ENCODE measurements around the gene GAL. TPM values are rescaled to one million over a fixed set of nuclear protein-coding genes. Genes with fewer than 3 reads are reported as not detected.

GAL gene
- total and polyA plus RNA-seq, 9 donors = 0.38 to 1.4 (median 0.53) TPM

GRCh38 chr11:68678031-68678441 lies 6.3 kb upstream of the GAL start:
- peaks cover 11% of the 10 kb centered on the region for H3K27me3 ChIP-seq (ENCODE audit: control insufficient read depth, insufficient read depth, low read length)
- H3K4me1 ChIP-seq (ENCODE audit: control insufficient read depth, insufficient read depth, low read length) = peaks cover 7% of the 10 kb centered on the region
- no peak for DNase-seq
- 83% methylated on average over 7 of the region's 15 CpGs for WGBS (ENCODE audit: insufficient coverage)
- H3K27ac ChIP-seq (ENCODE audit: low read length) = no peak overlapping the region
- H3K9me3 ChIP-seq (replicated peaks; ENCODE audit: control insufficient read depth, low read depth, low read length) = peaks cover 7% of the 10 kb centered on the region
- no peaks in the 10 kb centered on the region for H3K36me3 ChIP-seq (ENCODE audit: control insufficient read depth, insufficient read depth, low read length)
- H3K4me3 ChIP-seq (ENCODE audit: low read length) = no peak overlapping the region

DNA sequence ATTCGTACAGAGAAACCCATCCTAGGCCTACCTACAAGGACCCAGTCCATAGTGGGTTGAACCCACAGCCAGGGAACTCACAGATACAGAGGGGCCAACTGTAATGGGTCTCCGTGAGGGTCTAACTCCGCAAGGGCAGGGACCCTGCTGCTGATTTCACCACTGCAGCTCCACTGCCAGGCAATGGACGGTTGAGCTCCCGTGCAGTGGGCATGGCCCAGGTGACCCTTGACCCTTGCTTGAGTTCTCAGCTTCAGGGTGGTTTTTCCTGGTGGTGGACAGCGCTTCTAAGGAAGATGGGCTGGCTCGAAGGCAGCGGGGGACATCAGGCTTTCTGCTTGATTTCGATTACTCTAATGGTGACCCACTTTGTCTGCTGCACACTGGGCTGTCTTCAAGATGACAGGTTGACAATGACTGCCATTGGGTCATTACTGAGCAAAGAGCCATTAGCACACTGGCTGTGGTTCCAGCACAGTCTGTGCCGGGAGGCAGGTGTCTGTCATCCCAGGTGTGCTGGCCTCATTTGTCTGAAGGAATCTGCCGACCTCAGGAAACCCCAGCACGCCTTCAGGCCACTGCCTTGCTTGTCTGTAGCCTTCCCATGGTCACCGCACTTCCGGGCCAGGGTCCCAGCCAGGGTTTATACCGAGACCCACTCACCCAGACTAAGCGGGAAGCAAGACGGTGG lies 3.7 kb upstream of the GAL start:
- no peak overlapping the region for H3K4me3 ChIP-seq (ENCODE audit: low read length)
- no peak overlapping the region for H3K27ac ChIP-seq (ENCODE audit: low read length)
- H3K9me3 ChIP-seq (replicated peaks; ENCODE audit: control insufficient read depth, low read depth, low read length) = no peaks in the 10 kb centered on the region
- WGBS (ENCODE audit: insufficient coverage) = 78% methylated on average over 13 of the region's 17 CpGs
- H3K4me1 ChIP-seq (ENCODE audit: control insufficient read depth, insufficient read depth, low read length) = peaks cover 19% of the 10 kb centered on the region
- no peak for DNase-seq
- peaks cover 36% of the 10 kb centered on the region for H3K27me3 ChIP-seq (ENCODE audit: control insufficient read depth, insufficient read depth, low read length)
- H3K36me3 ChIP-seq (ENCODE audit: control insufficient read depth, insufficient read depth, low read length) = no peaks in the 10 kb centered on the region

DNA sequence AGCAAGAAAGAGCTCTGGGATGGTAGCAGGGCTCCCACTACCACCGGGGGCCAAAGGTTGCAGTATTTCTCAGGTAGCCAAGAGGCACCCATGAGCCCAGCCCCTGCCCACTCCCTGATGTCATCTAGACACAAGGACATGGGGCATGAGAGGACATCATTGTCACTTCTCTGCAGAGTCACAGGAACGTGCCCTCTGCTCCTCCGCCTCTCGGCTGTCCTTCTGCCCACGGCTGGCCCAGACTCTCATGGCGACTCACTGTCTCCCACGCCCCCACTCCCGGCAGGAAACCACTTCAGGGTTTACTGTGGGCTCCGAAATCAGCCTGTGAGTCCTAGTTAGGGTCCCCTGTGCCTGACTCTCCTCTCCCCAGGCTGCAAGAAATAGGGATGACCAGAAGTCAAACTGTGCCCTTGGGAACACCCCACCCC lies 1.8 kb upstream of the GAL start:
- no peak for DNase-seq
- Histone ChIP-seq H3K4me3 (ENCODE audit: low read length) (no peak overlapping the region), H3K27me3 (ENCODE audit: control insufficient read depth, insufficient read depth, low read length) (peaks cover 50% of the 10 kb centered on the region), H3K27ac (ENCODE audit: low read length) (no peak overlapping the region), H3K9me3 (replicated peaks; ENCODE audit: control insufficient read depth, low read depth, low read length) (no peaks in the 10 kb centered on the region), H3K4me1 (ENCODE audit: control insufficient read depth, insufficient read depth, low read length) (peaks cover 21% of the 10 kb centered on the region), H3K36me3 (ENCODE audit: control insufficient read depth, insufficient read depth, low read length) (no peaks in the 10 kb centered on the region)
- 51% methylated on average over 9 of the region's 9 CpGs for WGBS (ENCODE audit: insufficient coverage)

GRCh38 chr11:68683121-68683520 lies 1.2 kb upstream of the GAL start:
- H3K9me3 ChIP-seq (replicated peaks; ENCODE audit: control insufficient read depth, low read depth, low read length) = no peaks in the 10 kb centered on the region
- no peaks in the 10 kb centered on the region for H3K36me3 ChIP-seq (ENCODE audit: control insufficient read depth, insufficient read depth, low read length)
- no peak for DNase-seq
- peaks cover 20% of the 10 kb centered on the region for H3K4me1 ChIP-seq (ENCODE audit: control insufficient read depth, insufficient read depth, low read length)
- 63% methylated on average over 6 of the region's 7 CpGs for WGBS (ENCODE audit: insufficient coverage)
- H3K4me3 ChIP-seq (ENCODE audit: low read length) = no peak overlapping the region
- peaks cover 55% of the 10 kb centered on the region for H3K27me3 ChIP-seq (ENCODE audit: control insufficient read depth, insufficient read depth, low read length)
- no peak overlapping the region for H3K27ac ChIP-seq (ENCODE audit: low read length)

DNA sequence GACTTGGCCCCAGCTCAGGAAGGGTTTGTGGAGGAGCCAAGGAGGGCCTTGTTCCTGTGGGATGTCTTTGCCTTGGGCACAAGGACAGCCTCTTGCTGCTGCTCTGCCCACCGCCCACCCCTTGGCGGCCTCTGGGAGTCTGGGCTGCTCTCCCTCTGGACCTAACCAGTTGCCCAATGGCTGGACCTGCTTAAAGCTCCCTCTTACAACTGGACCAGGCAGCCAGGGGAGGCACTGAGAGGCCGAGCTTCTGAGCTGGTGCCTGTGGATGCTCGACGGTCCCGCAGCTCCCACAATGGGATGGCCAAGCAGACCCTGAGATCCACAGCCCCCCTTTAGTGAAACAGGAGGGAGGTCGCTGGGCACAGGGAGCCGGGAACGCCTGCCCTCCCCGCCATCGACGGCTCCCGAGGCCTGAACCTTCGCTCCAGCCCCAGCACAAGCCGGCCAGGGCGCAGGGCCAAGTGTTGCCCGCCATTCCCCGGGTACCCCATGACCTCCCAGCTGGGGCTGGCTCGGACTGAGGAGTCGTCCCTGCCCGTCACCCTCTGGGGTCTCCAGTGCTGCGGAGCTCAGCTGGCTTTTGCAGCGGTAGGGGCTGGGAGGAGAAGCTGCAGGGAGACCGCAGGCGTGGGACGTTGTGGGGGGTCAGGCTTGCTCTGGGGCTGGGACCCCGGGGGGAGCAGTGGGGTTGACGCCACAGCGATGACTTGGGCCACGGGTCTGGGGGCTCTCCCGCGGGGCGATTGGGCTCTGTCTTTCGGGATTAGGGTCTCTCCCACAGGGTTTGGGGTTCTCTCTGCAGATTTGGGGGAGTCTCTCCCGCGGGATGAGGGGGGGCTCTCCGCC lies 584 bp upstream of the GAL start:
- H3K27ac ChIP-seq (ENCODE audit: low read length) = no peak overlapping the region
- WGBS (ENCODE audit: insufficient coverage) = 29% methylated on average over 37 of the region's 37 CpGs
- no peak for DNase-seq
- peaks cover 20% of the 10 kb centered on the region for H3K4me1 ChIP-seq (ENCODE audit: control insufficient read depth, insufficient read depth, low read length)
- H3K36me3 ChIP-seq (ENCODE audit: control insufficient read depth, insufficient read depth, low read length) = no peaks in the 10 kb centered on the region
- H3K9me3 ChIP-seq (replicated peaks; ENCODE audit: control insufficient read depth, low read depth, low read length) = no peaks in the 10 kb centered on the region
- H3K4me3 ChIP-seq (ENCODE audit: low read length) = no peak overlapping the region
- H3K27me3 ChIP-seq (ENCODE audit: control insufficient read depth, insufficient read depth, low read length) = peaks cover 55% of the 10 kb centered on the region

DNA sequence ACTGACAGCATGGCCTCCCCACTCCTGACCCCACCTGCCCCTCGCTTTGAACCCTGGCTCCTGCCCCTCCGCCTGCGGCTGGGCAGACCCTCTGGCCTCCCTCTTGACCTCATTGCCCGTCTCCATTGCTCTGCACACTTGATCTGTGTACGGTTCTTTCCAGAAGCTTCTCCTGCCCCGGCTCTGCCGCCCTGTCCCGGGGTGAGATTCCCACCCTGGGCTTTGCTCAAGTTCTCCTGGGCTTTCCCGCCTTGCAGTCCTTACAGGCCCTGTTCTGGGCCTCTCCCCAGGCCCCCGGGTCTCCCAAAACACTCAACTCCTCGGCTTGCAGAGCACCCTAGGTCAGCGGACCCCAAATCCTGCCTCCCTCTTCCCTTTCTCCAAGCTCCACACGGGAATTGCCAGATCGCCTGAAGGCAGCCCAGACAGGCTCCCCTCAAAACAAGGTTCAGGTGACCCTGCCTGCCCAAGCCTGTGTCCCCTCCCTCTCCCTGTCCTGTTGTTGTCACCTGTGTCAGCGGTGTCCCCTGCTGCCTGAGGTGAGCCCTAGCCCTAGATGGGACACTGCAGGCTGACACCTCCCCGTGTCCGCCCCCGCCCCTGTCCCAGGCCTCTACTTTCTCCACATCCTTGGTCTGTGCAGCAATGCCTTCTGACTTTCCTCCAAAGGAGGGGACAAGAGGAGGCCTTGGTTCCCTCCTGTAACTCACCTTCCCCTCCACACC lies 1.5 kb downstream of the GAL start:
- peaks cover 64% of the 10 kb centered on the region for H3K27me3 ChIP-seq (ENCODE audit: control insufficient read depth, insufficient read depth, low read length)
- H3K9me3 ChIP-seq (replicated peaks; ENCODE audit: control insufficient read depth, low read depth, low read length) = no peaks in the 10 kb centered on the region
- H3K27ac ChIP-seq (ENCODE audit: low read length) = no peak overlapping the region
- WGBS (ENCODE audit: insufficient coverage) = 84% methylated on average over 15 of the region's 18 CpGs
- H3K36me3 ChIP-seq (ENCODE audit: control insufficient read depth, insufficient read depth, low read length) = no peaks in the 10 kb centered on the region
- DNase-seq = no peak
- H3K4me1 ChIP-seq (ENCODE audit: control insufficient read depth, insufficient read depth, low read length) = peaks cover 20% of the 10 kb centered on the region
- H3K4me3 ChIP-seq (ENCODE audit: low read length) = no peak overlapping the region

DNA sequence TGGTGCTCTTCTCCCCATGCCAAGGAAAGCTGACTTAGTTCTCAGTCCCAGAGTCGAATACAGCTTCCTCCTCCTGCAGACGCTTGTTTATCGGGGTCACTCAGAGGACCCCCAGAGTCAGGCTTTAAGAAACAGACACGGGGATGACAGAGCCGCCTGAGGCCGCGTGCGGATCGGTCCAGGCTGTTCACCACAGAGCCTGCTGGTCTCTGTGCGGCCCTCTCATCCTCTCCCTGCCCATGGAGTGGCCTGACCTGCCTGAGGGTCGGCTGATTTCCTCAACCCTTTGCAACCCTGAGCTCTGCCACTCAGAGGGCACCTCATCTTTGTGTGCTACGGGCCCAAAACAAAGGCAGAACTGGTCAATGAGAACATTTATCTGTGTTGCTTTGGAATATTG lies 2.1 kb downstream of the GAL start:
- no peak overlapping the region for H3K4me3 ChIP-seq (ENCODE audit: low read length)
- no peaks in the 10 kb centered on the region for H3K9me3 ChIP-seq (replicated peaks; ENCODE audit: control insufficient read depth, low read depth, low read length)
- H3K36me3 ChIP-seq (ENCODE audit: control insufficient read depth, insufficient read depth, low read length) = no peaks in the 10 kb centered on the region
- no peak overlapping the region for H3K27ac ChIP-seq (ENCODE audit: low read length)
- peaks cover 20% of the 10 kb centered on the region for H3K4me1 ChIP-seq (ENCODE audit: control insufficient read depth, insufficient read depth, low read length)
- WGBS (ENCODE audit: insufficient coverage) = 84% methylated on average over 9 of the region's 12 CpGs
- peaks cover 66% of the 10 kb centered on the region for H3K27me3 ChIP-seq (ENCODE audit: control insufficient read depth, insufficient read depth, low read length)
- DNase-seq = no peak

- no peaks in the 10 kb centered on the region for H3K9me3 ChIP-seq (replicated peaks; ENCODE audit: control insufficient read depth, low read depth, low read length)
- peak; percentile 46 for DNase-seq
- peaks cover 66% of the 10 kb centered on the region for H3K27me3 ChIP-seq (ENCODE audit: control insufficient read depth, insufficient read depth, low read length)
- no peak overlapping the region for H3K4me3 ChIP-seq (ENCODE audit: low read length)
- no peaks in the 10 kb centered on the region for H3K36me3 ChIP-seq (ENCODE audit: control insufficient read depth, insufficient read depth, low read length)
- H3K4me1 ChIP-seq (ENCODE audit: control insufficient read depth, insufficient read depth, low read length) = peaks cover 20% of the 10 kb centered on the region
- no peak overlapping the region for H3K27ac ChIP-seq (ENCODE audit: low read length)
- WGBS (ENCODE audit: insufficient coverage) = 13% methylated on average over 9 of the region's 9 CpGs
Observed at GRCh38 chr11:68687311-68687710, 3.0 kb downstream of the GAL start.

DNA sequence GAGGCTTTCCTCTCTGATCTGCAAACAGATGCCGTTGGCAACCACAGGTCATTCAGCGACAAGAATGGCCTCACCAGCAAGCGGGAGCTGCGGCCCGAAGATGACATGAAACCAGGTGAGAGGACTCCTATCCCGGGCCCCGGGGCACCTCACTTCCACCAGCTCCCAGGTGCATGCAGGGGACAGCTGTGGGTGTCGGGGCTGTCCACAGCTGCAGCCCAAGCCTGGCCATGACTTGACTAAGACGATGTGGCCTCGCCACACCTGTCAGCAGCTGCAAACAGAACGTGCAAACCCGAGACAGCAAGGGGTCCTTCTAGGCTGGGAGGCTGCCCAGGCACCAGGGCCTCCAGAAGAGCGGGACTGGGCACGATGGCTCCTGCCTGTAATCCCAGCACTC lies 3.6 kb downstream of the GAL start:
- WGBS (ENCODE audit: insufficient coverage) = 74% methylated on average over 14 of the region's 14 CpGs
- DNase-seq = no peak
- H3K27ac ChIP-seq (ENCODE audit: low read length) = no peak overlapping the region
- peaks cover 60% of the 10 kb centered on the region for H3K27me3 ChIP-seq (ENCODE audit: control insufficient read depth, insufficient read depth, low read length)
- H3K4me3 ChIP-seq (ENCODE audit: low read length) = no peak overlapping the region
- H3K4me1 ChIP-seq (ENCODE audit: control insufficient read depth, insufficient read depth, low read length) = peaks cover 20% of the 10 kb centered on the region
- no peaks in the 10 kb centered on the region for H3K9me3 ChIP-seq (replicated peaks; ENCODE audit: control insufficient read depth, low read depth, low read length)
- H3K36me3 ChIP-seq (ENCODE audit: control insufficient read depth, insufficient read depth, low read length) = no peaks in the 10 kb centered on the region

GRCh38 chr11:68688881-68689280 lies 4.5 kb downstream of the GAL start:
- no peak for DNase-seq
- 77% methylated on average over 11 of the region's 12 CpGs for WGBS (ENCODE audit: insufficient coverage)
- Histone ChIP-seq H3K4me3 (ENCODE audit: low read length) (no peak overlapping the region), H3K27ac (ENCODE audit: low read length) (no peak overlapping the region), H3K9me3 (replicated peaks; ENCODE audit: control insufficient read depth, low read depth, low read length) (no peaks in the 10 kb centered on the region), H3K27me3 (ENCODE audit: control insufficient read depth, insufficient read depth, low read length) (peaks cover 51% of the 10 kb centered on the region), H3K4me1 (ENCODE audit: control insufficient read depth, insufficient read depth, low read length) (peaks cover 17% of the 10 kb centered on the region), H3K36me3 (ENCODE audit: control insufficient read depth, insufficient read depth, low read length) (no peaks in the 10 kb centered on the region)
